ENCODE data around the gene TNP2.
"Not testable (repeated sequence)": the region's sequence is repeated elsewhere in the genome, so short reads cannot be mapped to it uniquely, and the experiment has no call there.

Gene TNP2

DNA sequence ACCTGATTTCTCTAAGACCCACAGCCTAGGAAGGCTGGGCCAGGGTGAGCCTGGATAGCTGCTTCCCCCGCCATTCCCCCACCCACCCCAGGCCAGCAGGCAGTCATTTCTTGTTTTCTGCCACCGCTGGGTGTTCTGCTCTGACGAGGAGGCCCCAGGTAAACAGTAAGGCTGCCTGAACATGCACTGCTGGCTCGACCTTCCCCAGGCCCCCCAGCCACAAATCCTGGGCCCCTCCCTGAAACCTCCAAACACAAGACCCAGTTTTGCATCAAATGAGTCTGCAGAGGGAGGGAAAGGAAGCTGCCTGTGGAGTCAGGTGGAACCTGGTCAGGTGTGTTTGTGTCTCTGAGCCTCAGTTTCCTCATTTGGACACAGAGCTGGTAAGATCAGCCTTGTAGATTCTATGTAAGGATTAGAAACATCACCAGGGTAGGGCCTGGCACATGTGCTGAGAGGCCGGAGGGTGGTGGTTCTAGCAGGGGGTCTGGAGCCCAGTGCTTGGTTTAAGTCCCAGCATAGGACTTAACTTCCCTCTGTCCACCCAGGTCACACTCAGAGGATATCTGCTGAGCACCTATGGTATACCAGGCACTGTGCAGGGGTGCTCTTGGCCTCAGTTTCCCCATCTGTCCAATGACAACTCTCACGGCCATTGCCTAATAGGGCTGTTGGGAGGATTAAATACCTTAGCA is 30.9 kb upstream of the TNP2 start:
- no peak for DNase-seq

DNA sequence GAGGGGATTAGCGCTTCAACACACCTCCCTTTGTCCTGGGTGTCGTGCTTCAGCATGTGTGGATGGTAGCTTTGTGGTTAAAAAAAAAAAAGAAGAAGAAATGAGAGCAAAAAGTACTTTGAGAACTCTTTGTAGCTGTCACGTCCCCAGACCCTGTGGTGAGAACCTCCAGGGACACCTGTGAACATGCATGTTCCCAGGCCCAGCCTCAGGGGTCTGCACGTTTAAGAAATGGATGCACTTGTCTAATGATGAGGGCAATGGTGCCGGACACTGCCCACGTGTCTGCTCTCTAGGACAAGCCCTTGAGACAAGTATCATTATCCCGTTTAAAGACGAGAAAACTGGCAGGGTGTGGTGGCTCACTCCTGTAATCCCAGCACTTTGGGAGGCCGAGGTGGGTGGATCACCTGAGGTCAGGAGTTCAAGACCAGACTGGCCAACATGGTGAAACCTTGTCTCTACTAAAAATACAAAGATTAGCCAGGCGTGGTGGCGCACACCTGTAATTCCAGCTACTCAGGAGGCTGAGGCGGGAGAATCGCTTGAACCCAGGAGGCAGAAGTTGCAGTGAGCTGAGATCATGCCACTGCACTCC is 29.9 kb upstream of the TNP2 start:
- DNase-seq: not testable (repeated sequence)

DNA sequence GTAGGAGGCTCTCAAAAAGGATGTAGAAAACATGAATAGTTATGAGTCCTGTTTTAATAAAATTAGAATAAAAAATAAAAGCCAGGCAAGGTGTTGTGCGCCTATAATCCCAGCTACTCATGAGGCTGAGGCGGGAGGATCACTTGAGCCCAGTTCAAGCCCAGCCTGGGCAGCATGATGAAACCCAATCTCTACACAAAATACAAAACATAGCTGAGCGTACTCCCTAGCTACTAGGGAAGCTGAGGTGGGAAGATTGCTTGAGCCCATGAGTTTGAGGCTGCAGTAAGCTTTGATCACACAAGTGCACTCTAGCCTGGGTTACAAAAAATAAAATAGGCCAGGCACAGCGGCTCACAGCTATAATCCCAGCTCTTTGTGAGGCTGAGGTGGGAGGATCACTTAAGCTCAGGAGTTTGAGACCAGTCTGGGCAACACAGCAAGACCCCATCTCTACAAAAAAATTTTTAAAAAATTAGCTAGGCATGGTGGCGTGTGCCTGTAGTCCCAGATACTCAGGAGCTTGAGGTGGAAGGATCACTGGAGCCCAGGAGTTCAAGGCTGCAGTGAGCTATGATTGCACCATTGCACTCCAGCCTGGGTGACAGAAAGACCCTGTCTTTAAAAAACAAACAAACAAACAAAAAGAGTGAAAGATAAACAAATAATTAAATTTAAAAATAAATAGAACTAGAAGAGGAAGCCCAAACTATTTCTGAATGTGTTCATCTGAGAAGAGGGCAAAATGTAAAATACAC is 29.2 kb upstream of the TNP2 start:
- no peak for DNase-seq

DNA sequence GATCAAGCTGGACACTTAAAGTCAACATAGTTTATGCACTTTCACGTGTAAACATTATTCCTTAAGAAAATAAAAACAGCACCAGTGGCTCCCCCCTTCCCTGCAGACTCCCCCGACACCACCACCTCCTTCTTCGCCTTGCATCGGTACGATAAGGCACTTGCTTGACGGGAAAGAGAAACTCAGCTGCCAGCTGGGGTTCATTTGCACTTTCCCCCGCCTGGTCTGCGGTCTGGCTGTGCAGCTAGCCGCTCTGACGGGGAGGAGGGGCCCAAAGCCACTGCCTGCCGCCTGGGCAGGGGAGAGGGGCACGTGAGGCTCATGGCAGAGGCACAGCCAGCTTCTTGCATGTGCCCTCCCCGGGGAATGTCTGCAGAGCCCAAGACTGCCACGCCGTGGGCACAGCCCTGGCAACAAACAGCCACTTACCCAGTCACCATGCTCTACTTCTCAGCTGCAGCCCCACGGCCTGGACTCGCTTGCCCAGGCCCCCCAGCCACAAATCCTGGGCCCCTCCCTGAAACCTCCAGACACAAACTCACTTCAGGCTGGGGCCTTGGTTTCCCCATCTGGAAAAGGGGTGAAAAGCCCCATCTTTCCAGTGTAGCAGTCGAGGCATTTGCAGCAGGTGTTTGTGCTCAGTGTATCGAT is 28.5 kb upstream of the TNP2 start:
- DNase-seq: peak; percentile 50

DNA sequence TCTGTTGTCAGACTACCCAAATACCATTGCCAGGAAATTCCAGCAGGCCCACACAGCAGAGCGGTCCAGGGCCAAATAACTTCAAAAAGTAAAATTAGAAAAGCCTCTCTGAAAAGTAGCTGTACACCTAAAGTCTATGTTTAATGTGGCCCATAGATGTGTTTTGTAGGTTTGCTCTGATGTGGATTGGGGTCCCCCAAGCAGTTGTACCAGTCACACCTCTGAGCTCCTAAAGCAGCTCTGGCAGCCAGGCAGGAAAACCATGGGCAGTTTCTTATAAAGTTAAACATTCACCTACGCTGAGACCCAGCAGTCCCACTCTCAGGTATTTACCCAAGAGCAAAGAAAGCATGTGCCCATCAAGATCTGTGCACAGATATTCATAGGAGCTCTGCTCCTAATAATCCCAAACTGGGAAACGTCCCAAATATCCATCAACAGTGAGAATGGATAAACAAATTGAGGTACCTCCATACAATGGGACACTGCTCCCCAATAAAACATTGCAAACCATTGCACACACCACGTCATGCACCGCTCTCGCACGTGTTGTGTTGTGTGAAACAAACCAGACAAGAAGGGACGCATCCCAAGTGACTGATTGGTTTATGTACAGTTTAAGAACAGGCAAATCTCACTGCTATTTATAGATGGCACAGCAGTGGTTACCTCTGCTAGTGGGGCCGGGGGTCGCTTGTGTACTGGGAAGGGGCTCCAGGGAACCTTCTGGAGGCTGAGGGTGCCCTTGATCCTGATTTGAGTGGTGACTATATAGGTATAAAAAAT is 27.8 kb upstream of the TNP2 start:
- no peak for DNase-seq

DNA sequence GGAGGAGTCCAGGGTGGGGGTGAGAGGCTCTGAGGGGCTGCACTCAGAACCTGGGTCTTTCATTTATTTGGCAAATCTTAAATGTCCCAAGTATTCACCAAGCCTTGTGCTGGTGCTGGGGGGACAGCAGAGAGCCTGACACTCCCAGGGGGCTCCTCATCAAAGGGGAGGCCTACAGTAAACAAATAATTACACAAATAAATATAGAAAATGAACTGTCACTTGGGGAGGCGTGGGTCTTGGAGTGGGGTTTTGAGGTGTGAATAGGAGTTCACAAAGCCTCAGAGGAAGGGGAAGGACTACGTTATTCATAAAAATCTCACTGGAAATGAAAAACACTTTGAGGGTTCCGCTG is 27.2 kb upstream of the TNP2 start:
- no peak for DNase-seq

DNA sequence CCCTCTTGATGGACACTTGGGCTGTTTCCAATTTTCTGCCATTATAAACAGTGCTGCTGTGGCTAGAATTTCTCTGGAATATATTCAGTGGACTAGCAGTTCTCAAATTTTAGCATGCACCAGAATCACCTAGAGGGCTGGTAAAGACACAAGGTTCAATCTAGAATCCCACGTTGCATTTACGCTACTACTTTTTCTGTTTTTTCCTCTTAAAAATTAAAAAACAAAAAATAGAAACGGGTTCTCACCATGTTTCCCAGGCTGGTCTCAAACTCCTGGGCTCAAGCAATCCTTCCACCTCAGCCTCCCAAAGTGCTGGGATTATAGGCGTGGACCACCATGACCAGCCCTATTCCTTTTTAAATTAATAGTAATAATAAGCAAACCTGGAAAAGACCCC is 26.5 kb upstream of the TNP2 start:
- no peak for DNase-seq

DNA sequence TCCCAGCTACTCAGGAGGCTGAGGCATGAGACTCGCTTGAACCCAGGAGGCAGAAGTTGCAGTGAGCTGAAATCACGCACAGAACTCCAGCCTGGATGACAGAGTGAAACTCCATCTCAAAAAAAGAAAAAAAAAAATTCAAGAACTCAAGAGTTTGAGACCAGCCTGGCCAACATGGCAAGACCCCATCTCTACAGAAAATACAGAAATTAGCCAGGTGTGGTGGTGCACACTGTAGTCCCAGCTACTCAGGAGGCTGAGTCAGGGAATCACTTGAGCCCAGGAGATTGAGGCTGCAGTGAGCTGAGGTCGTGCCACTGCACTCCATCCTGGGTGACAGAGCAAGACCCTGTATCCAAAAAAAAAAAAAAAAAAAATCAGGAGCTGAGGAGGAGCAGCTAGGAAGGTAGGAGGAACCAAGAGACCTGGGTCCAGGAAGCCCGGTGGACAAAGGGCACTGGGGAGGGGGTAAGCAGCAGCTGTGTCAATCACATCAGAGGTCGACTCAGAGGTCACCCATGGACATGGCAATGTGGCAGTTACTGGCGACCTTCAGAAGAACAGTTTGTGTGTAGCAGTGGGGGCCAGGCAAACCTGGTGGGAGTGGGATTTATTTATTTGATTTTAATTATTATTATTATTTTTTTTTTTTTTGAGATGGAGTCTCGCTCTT is 23.1 kb upstream of the TNP2 start:
- DNase-seq: no peak

DNA sequence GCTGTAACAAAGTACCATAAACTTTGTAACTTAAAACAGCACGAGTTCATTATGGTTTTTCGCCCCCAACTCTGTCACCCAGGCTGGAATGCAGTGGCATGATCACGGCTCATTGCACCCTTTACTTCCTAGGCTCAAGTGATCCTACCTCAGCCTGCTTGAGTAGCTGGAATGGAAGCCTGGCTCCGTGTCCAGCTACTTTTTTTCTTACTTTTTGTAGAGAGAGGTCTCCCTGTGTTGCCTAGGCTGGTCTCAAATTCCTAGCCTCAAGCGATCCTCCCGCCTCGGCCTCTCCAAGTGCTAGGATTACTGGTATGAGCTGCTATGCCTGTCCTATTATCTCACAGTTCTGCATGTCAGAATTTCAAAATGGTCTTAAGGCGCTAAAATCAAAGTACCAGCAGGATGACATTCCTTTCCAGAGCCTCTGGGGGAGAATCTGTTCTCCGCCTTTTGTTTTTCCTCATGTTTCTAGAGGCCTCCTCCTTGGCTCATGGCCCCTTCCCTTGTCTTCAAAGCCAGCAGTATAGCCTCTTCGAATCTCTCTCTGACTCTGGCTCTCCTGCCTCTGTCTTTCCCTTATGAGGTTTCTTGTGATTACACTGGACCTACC is 22.1 kb upstream of the TNP2 start:
- no peak for DNase-seq

DNA sequence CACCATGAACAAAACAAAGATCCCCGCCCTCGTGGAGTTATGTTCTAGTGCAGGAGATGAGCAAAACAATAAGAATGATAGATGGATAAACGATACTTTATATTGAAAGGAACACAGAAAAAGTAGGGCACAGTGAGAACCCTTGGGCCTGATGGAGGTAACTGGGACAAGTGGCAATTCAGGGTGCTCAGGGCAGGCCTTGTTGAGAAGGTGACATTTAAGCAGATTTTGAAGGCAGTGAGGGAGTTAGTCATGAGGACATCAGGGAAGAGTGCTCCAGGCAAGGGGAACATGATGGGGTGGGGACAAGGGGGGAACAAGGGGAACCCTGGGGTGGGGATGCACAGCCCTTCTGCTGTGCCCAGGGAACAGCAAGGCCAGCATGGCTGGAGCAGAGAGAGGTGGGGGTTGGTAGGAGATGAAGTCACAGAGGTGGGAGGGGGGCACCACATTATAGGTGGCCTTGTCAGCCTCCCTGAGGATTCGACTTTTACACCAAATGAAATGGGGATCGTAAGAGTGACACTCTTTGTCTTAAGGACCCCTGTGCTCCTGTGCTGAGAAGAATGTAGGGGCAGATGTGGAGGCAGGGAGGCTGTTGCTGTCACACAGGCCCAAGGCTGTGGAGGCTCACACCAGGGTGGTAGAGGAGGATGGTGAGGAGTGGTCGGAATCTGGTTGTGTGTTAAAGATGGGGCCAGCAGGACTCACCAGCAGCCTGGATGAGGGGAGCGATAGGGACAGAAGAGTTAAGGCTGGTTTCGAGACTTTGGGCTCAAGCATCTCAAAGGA is 21.2 kb upstream of the TNP2 start:
- no peak for DNase-seq

DNA sequence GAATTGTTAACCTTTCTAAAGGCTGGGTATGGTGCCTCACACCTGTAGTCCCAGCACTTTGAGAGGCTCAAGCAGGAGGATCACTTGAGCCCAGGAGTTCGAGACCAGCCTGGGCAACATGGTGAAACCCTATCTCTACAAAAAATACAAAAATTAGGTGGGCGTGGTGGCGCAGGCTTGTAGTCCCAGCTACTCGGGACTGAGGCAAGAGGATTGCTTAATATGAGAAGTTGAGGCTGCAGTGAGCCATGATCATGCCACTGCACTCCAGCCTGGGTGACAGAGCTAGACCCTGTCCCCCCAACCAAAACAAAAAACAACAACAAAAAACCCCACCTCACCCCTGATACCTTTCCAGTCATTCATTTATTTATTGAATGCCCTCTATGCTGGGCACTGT is 20.6 kb upstream of the TNP2 start:
- not testable (repeated sequence) for DNase-seq

DNA sequence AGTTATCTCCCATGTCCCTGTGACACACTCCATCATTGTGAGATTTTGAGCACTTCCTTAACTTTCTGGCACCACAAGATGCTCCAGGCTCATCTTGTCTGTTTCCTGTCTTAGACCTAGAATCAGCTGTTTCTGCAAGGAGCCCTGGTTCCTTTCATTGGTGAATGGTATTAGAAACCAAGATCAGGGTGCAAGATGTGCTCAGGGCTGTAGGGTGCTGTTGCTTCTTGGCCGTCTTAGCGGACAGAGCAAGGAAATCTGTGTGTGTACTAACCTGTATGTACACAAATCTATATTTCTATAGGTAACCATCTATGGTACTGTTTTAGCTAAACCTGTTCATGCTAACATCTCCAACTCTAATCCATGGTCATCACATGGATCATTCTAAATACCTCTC is 20.1 kb upstream of the TNP2 start:
- no peak for DNase-seq

DNA sequence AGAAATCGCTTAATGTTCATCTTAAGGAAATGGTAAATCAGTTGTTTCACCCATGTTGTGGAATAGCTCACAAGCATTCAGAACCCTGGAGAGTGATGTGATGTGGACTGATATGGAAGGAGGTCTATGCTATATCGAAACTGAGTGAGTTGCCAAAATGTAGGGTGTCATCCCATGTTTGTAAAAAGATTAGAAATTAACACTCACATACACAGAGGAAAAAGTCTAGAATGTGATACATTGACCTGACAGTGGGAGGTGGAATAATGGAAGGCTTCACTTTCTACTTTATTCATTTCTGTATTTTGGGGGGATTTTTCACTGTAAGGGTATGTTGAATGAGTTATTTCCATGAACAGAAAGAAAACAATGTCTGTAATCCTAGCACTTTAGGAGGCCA is 16.7 kb upstream of the TNP2 start:
- no peak for DNase-seq

DNA sequence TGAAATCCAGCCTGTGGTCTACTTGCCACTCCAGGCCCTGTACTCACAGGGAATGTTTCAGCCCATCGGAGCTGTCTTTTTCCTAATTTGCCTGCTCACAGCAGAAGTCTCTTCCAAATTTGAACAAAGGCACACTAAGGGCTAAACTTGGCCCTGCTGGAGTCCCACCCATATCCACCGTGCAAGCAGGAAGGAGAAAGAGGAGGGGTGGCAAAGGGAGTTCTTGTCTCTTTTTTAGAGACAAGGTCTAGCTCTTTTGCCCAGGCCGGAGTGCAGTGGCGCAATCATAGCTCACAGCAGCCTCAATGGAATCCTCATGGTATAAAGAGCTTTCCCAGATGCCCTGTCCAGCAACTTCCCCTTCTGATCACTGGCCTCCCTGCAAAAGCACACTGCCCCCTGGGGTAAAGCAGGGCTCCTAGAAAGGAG is 14.7 kb upstream of the TNP2 start:
- DNase-seq: no peak

DNA sequence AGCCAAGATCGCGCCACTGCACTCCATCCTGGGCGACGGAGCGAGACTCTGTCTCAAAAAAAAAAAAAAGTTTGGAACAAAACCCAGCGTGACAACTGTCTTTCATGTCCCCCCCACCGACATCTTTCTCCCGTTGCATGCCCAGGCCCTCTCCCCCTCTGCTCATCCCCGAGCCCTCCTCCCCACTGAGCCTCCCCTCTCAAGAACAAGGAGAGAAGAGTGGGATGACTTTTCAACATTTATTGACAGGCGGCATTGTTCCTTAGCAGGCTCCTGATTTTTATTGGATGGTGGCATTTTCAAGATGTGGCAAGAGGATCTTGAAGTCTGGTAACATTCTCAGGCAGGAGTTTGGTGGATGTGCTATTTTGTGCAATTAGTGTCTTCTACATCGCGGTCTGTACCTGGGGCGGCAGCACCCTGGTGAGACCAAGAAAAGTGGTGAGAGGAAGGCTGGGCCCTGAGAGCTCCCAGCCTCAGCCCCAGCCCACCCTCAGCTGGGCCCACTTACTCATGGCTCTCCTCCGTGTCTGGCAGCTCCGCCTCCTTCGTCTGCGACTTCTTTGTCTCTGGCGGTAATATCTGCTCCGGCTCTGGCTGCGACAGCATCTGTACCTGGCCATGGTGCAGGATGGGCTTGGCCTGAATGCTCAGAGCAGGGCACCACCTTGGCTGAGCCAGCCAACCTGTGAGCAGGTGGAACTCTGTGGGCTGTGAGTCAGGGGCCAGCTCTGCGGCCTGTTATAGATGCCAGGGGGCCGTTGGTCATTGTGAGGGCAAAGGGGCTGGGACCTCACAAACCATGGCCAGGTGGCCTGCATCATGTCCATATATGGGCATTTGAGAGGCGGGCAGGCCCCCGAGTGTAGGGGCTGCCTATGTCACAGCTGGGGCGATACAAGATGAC is 11.7 kb upstream of the TNP2 start, which contains the start of gene PRM1:
PRM1 (minus strand) TSS at position 715 of the 907 bp plus-strand sequence; CDS start at position 623, 92 bp downstream.
- DNase-seq: no peak

DNA sequence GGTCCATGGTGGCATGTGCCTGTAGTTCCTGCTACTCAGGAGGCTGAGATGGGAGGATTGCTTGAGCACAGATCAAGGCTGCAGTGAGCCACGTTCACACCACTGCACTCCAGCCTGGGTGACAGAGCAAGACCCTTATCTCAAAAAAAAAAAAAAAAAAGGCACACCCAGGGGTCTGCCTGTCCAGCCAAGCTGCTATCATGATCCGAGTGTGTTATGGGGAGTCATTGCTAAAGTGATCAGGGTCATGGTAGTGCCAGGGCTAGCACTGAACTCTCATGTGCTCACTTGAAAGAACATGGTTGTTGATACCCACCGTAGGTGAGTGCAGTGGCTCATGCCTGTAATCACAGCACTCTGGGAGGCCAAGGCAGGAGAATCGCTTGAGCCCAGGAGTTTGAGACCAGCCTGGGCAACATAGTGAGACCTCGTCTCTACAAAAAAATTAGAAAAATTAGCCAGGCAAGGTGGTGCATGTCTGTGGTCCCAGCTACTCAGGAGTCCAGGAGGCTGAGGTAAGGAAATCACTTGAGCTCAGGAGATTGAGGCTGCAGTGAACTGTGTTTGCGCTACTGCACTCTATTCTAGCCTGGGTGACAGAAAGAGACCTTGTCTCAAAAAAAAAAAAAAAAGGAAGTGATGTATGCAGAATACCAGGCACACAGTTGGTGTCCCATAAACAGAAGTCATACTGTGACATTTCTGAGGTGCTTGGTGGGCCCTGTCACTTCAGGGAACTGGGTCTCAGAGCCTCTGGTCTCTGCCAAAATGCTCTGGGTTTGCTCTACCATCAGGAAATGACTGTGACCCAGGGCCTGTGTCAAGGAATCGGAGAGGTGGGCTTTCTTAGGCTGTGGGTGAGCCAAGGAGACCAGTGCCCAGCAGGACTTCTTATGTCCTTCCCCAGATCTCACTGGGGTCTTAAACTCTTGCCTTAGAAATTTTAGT is 9.8 kb upstream of the TNP2 start:
- DNase-seq: no peak

DNA sequence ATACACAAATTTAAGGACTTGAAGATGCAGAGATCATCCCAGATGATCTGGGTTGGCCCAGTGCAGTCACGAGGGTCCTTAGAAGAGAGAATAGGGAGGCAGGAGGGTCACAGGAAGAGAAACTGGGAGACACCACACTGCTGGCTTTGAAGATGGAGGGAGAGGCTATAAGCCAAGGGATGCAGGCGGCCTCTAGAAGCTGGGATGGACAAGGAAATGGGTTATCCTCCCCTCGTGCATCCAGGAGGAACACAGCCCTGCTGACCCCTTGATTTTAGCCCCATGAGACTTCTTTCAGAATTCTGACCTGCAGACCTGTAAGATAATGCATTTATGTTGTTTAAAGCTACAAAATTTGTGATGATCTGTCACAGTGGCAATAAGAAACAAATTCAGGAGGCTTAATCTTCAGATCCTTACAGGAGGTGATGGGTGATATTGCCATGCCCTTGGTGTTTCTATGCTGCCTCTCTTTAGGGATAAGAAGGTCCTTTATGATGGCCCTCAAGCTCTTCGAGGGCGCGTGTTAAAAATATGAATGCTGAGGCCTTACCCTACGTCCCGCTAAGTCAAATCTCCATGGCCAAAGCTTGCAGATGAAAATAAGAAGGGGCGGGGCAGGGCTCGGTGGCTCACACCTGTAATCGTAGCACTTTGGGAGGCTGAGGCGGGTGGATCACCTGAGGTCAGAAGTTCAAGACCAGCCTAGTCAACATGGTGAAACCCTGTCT is 8.6 kb upstream of the TNP2 start:
- no peak for DNase-seq

Measured in activated gamma-delta T cell (primary cell).